DOHH2 (cell line): ENCODE data around the gene CAMTA1.
A peak's percentile ranks its signal among the peaks of the same experiment; 100 is the strongest.

Source experiments
- H3F3A ChIP-seq: fragments of 200-600 bp; sonication (generic), shearing (Covaris generic); 2 replicates; pipeline ENCODE4 v1.6.0; 2016; ENCODE audit warnings: antibody characterized with exemption, mild to moderate bottlenecking; ENCODE audit not compliant: control insufficient read depth, insufficient read depth
- H3K27ac ChIP-seq: fragments of 200-600 bp; sonication (generic); 2 replicates; pipeline ENCODE4 v1.5.1; 2014; ENCODE audit warnings: low read depth, mild to moderate bottlenecking, low read length, moderate library complexity
- H3K27me3 ChIP-seq: fragments of 200-600 bp; sonication (generic); 2 replicates; pipeline ENCODE4 v1.6.1; 2014; ENCODE audit warnings: mild to moderate bottlenecking, low read length, mixed read lengths; ENCODE audit not compliant: control insufficient read depth
- H3K36me3 ChIP-seq: fragments of 200-600 bp; sonication (generic); 2 replicates; pipeline ENCODE4 v1.6.1; 2014; ENCODE audit warnings: mild to moderate bottlenecking, low read length, moderate library complexity, mixed read lengths; ENCODE audit not compliant: control insufficient read depth
- H3K4me1 ChIP-seq: fragments of 200-600 bp; sonication (generic); 2 replicates; pipeline ENCODE4 v1.6.1; 2014; ENCODE audit warnings: mild to moderate bottlenecking, low read length, mixed read lengths; ENCODE audit not compliant: control insufficient read depth
- H3K4me2 ChIP-seq: fragments of 200-600 bp; sonication (generic); 2 replicates; pipeline ENCODE4 v1.6.0; 2014; ENCODE audit warnings: mild to moderate bottlenecking, low read length, moderate library complexity
- H3K4me3 ChIP-seq: fragments of 200-600 bp; sonication (generic); 2 replicates; pipeline ENCODE4 v1.5.1; 2014; ENCODE audit warnings: mild to moderate bottlenecking, low read length, mixed read lengths
- H3K79me2 ChIP-seq: fragments of 200-600 bp; sonication (generic); 2 replicates; pipeline ENCODE4 v1.6.1; 2014; ENCODE audit warnings: mild to moderate bottlenecking, low read length, mixed read lengths; ENCODE audit not compliant: control insufficient read depth
- H3K9me2 ChIP-seq: fragments of 200-600 bp; sonication (generic); replicated peaks from 2 replicates; pipeline ENCODE4 v1.6.1; 2014; ENCODE audit warnings: mild to moderate bottlenecking, low read length, mixed read lengths; ENCODE audit not compliant: control insufficient read depth
- H3K9me3 ChIP-seq: fragments of 200-600 bp; sonication (generic); 2 replicates; pipeline ENCODE4 v1.6.1; 2014; ENCODE audit warnings: antibody characterized with exemption, low read length, mixed read lengths; ENCODE audit not compliant: control insufficient read depth, insufficient read depth
- H4K20me1 ChIP-seq: fragments of 200-600 bp; sonication (generic); 2 replicates; pipeline ENCODE4 v1.6.0; 2014; ENCODE audit warnings: low read depth, mild to moderate bottlenecking, antibody characterized with exemption, low read length, moderate library complexity; ENCODE audit not compliant: control insufficient read depth, insufficient read depth
- EZH2phosphoT487 ChIP-seq: fragments of 200-600 bp; sonication (generic); IDR thresholded peaks from 2 replicates; pipeline ENCODE4 v1.6.1; 2017; ENCODE audit warnings: borderline replicate concordance, mild to moderate bottlenecking, antibody characterized with exemption, low read length, moderate library complexity, mixed read lengths
- TF ChIP-seq, protein P1 (sequence below): fragments of 200-600 bp; sonication (generic); IDR thresholded peaks from one replicate; pipeline ENCODE4 v1.5.1; 2014; ENCODE audit warnings: antibody characterized with exemption, mild to moderate bottlenecking, low read depth, low read length; ENCODE audit not compliant: poor library complexity, severe bottlenecking

Gene CAMTA1

GRCh38 chr1:7666249-7666648, 881.0 kb downstream of the CAMTA1 start:
- no peaks in the 10 kb centered on the region for H3K9me2 ChIP-seq
- TF ChIP-seq EZH2phosphoT487, result no peak
- TF ChIP-seq, protein P1, sequence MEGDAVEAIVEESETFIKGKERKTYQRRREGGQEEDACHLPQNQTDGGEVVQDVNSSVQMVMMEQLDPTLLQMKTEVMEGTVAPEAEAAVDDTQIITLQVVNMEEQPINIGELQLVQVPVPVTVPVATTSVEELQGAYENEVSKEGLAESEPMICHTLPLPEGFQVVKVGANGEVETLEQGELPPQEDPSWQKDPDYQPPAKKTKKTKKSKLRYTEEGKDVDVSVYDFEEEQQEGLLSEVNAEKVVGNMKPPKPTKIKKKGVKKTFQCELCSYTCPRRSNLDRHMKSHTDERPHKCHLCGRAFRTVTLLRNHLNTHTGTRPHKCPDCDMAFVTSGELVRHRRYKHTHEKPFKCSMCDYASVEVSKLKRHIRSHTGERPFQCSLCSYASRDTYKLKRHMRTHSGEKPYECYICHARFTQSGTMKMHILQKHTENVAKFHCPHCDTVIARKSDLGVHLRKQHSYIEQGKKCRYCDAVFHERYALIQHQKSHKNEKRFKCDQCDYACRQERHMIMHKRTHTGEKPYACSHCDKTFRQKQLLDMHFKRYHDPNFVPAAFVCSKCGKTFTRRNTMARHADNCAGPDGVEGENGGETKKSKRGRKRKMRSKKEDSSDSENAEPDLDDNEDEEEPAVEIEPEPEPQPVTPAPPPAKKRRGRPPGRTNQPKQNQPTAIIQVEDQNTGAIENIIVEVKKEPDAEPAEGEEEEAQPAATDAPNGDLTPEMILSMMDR, result no peak

GRCh38 chr1:7667159-7667558, 881.9 kb downstream of the CAMTA1 start:
- Histone ChIP-seq H3F3A (no peaks in the 10 kb centered on the region), H4K20me1 (no peaks in the 10 kb centered on the region), H3K9me2 (no peaks in the 10 kb centered on the region), H3K27ac (no peak overlapping the region), H3K36me3 (no peaks in the 10 kb centered on the region), H3K9me3 (no peaks in the 10 kb centered on the region), H3K4me1 (no peaks in the 10 kb centered on the region), H3K4me2 (no peak overlapping the region), H3K4me3 (no peak overlapping the region), H3K79me2 (no peaks in the 10 kb centered on the region), H3K27me3 (no peaks in the 10 kb centered on the region)
- no peak for TF ChIP-seq EZH2phosphoT487

More at GRCh38 chr1:7666249-7666648, 881.0 kb downstream of the CAMTA1 start:
- no peak overlapping the region for H3K4me2 ChIP-seq
- no peaks in the 10 kb centered on the region for H3K4me1 ChIP-seq
- H3K27me3 ChIP-seq, result no peaks in the 10 kb centered on the region
- H3K79me2 ChIP-seq, result no peaks in the 10 kb centered on the region
- no peaks in the 10 kb centered on the region for H3K36me3 ChIP-seq
- no peak overlapping the region for H3K4me3 ChIP-seq
- H3K9me3 ChIP-seq, result no peaks in the 10 kb centered on the region
- no peaks in the 10 kb centered on the region for H4K20me1 ChIP-seq
- no peaks in the 10 kb centered on the region for H3F3A ChIP-seq
- H3K27ac ChIP-seq, result no peak overlapping the region

DNA sequence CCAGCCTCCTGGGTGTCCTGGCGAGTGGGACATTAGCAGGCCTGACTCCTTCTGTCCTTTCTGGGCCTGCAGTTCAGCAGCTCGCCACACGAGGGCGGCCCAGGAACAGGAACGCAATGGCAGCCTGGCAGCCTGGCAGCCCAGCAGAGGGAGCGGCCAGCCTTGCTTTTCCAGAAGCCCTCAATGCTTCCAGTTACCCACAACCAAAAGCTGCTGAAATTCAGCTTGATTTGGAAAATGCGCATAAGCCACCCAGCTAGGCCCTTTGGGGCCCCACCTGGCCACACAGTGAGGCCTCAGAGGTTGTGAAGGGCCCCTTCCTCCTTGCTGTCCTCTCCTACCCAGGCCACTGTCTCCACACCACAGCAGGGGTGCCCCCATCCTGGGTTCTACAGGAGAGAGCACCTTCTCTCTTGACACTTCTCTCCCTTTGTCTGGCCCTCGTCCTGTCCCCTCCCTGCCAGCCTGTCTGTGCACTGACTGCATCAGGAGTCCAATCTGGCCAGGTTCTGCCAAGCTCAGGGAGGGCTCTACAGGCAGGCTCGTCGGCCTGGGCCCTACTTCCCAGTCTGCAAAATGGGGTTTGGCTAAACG, 882.5 kb downstream of the CAMTA1 start:
- Histone ChIP-seq H3K79me2 (no peaks in the 10 kb centered on the region), H3K27ac (no peak overlapping the region), H3K4me2 (no peak overlapping the region), H3K4me3 (no peak overlapping the region), H4K20me1 (no peaks in the 10 kb centered on the region), H3K36me3 (no peaks in the 10 kb centered on the region), H3K4me1 (no peaks in the 10 kb centered on the region), H3F3A (no peaks in the 10 kb centered on the region), H3K27me3 (no peaks in the 10 kb centered on the region), H3K9me2 (no peaks in the 10 kb centered on the region), H3K9me3 (no peaks in the 10 kb centered on the region)
- TF ChIP-seq, protein P1, result peak; percentile 92
- no peak for TF ChIP-seq EZH2phosphoT487

GRCh38 chr1:7669559-7670311, 884.5 kb downstream of the CAMTA1 start:
- H3K4me3 ChIP-seq, result no peak overlapping the region
- H3K27ac ChIP-seq, result no peak overlapping the region
- H4K20me1 ChIP-seq, result no peaks in the 10 kb centered on the region
- no peak for TF ChIP-seq EZH2phosphoT487
- TF ChIP-seq, protein P1, result peak; percentile 80
- no peaks in the 10 kb centered on the region for H3K36me3 ChIP-seq
- no peaks in the 10 kb centered on the region for H3K9me2 ChIP-seq
- H3K4me1 ChIP-seq, result no peaks in the 10 kb centered on the region
- no peaks in the 10 kb centered on the region for H3F3A ChIP-seq
- no peaks in the 10 kb centered on the region for H3K9me3 ChIP-seq
- H3K27me3 ChIP-seq, result no peaks in the 10 kb centered on the region
- H3K4me2 ChIP-seq, result no peak overlapping the region
- no peaks in the 10 kb centered on the region for H3K79me2 ChIP-seq
